Cardiac muscle cell (in vitro differentiated cells and primary cell): ENCODE measurements around the gene KISS1R. TPM values are rescaled to one million over a fixed set of nuclear protein-coding genes. Genes with fewer than 3 reads are reported as not detected.
"Not testable (repeated sequence)": the region's sequence is repeated elsewhere in the genome, so short reads cannot be mapped to it uniquely, and the experiment has no call there.

ENCODE experiments used
- DNase-seq, 2 donors: peaks; one replicate each; pipeline versions ENCODE4 v3.0.0 to v3.0.0-alpha.2; 2010 to 2017; ENCODE audit warnings: low read depth in 1 of 2, low spot score in 1 of 2
- H3K27ac ChIP-seq: fragments of 200-600 bp; sonication (generic); 2 replicates; pipeline ENCODE4 v1.5.1; 2016
- H3K27me3 ChIP-seq: fragments of 200-600 bp; sonication (generic); 2 replicates; pipeline ENCODE4 v1.6.0; 2016; ENCODE audit warnings: control low read depth
- H3K36me3 ChIP-seq: fragments of 200-600 bp; sonication (generic); 2 replicates; pipeline ENCODE4 v1.5.1; 2016; ENCODE audit warnings: control low read depth
- H3K4me1 ChIP-seq: fragments of 200-600 bp; sonication (generic); 2 replicates; pipeline ENCODE4 v1.8.1; 2017; ENCODE audit warnings: low read depth, mild to moderate bottlenecking, mixed run types
- H3K4me3 ChIP-seq: fragments of 200-600 bp; sonication (generic); 2 replicates; pipeline ENCODE4 v1.5.1; 2016; ENCODE audit warnings: mild to moderate bottlenecking
- H3K9me3 ChIP-seq: fragments of 200-600 bp; sonication (generic); 2 replicates; pipeline ENCODE4 v1.5.1; 2017; ENCODE audit warnings: low read depth, mild to moderate bottlenecking, control low read depth
- CTCF ChIP-seq: IDR thresholded peaks from 2 replicates; pipeline ENCODE4 v1.5.1; 2012; ENCODE audit warnings: low read depth, mild to moderate bottlenecking, low read length
- polyA plus RNA-seq: library from polyadenylated mRNA; unstranded; fragments of >200 nt; fragmentation: Nextera tagmentation; extraction: Ambion mirVana; gene quantifications from 2 replicates; pipeline ENCODE4 v1.2.1, GENCODE V29; 2016
- total RNA-seq: library from RNA; depleted of rRNA; stranded (reverse); fragments of >200 nt; gene quantifications from 2 replicates; pipeline ENCODE4 v1.2.3, GENCODE V29; 2016

The KISS1R gene
- total and polyA plus RNA-seq, 2 experiments from 2014 or later: 1.2 to 3.2 TPM

DNA sequence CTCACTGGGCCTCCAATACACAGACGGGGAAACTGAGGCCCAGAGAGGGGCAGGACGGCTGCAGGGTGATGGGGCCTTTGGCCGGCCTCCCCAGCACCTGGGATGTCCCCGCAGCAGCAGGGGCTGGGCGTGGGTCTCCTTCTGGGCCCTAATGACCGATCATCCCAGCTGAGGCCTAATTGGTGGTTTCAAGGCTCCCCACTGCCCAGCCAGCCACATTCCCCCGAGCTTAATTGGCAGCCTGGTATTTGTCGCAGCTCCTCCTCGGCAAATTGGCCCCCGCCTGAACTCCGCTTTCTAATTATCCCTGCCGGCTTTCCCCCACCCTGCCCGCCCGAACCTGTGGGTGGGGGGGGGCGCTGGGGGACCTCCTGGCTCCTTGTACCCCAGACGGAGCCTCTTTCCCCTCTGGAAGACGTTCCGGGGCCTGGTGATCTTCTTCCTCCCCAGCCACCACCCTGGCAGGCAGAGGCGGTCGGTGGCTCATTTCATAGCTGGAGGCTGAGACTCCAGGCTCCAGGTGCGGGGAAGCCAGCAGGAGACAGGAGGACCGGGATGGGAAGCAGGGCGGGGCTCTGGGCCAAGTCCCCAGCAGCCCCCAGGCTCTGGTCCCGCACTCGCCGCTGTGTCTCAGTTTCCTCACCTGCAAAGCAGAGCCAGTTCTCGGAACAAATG is 39.8 kb downstream of the KISS1R start:
- Histone ChIP-seq H3K27me3 (no peaks in the 10 kb centered on the region), H3K27ac (peak overlapping the region; percentile 91), H3K36me3 (no peaks in the 10 kb centered on the region), H3K9me3 (no peaks in the 10 kb centered on the region), H3K4me1 (peaks cover 50% of the 10 kb centered on the region), H3K4me3 (no peak overlapping the region)
- no peak for TF ChIP-seq CTCF
- peak; percentile 18 to 33 for DNase-seq

DNA sequence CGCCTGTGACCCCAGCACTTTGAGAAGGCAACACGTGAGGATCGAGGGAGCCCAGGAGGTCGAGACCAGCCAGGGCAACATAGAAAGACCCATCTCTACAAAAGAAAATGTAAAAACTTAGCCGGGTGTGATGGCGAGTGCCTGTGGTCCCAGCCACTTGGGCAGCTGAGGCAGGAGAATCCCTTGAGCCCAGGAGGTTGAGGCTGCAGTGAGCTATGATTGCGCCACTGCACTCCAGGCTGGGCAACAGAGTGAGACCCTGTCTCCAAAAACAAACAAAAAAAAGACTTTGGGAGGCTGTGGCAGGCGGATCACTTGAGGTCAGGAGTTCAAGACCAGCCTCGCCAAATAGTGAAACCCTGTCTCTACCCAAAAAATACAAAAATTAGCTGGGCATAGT is 40.4 kb downstream of the KISS1R start:
- H3K4me3 ChIP-seq, H3K9me3 ChIP-seq, DNase-seq, H3K36me3 ChIP-seq, H3K27me3 ChIP-seq: not testable (repeated sequence)
- Histone ChIP-seq H3K4me1 (peaks cover 51% of the 10 kb centered on the region), H3K27ac (peak overlapping the region; percentile 91)

GRCh38 chr19:958967-959855 is 42.1 kb downstream of the KISS1R start:
- DNase-seq: peak in 1 of 2 donors; percentile 35
- TF ChIP-seq CTCF: no peak
- Histone ChIP-seq H3K27me3 (no peaks in the 10 kb centered on the region), H3K9me3 (no peaks in the 10 kb centered on the region), H3K4me3 (no peak overlapping the region), H3K27ac (peak overlapping the region; percentile 81), H3K4me1 (peaks cover 36% of the 10 kb centered on the region), H3K36me3 (peaks cover 2% of the 10 kb centered on the region)

DNA sequence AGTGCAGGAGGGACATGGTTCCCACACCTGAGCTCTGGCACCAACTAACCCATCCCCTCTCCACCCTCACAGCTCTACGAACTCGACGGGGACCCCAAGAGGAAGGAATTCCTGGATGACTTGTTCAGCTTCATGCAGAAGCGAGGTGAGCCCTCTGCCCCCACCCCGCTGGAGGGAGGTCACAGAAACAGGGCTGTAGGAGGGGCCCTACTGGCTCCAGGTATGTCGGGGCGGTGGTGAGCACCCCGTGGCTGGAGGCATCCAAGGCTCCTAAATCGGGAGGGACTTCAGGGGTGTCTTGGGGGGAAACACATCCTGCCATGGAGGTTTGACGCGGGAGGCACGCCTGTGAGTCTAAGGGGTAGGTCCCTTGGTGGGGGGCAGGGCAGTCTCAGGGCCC is 42.9 kb downstream of the KISS1R start:
- Histone ChIP-seq H3K4me1 (peaks cover 28% of the 10 kb centered on the region), H3K9me3 (no peaks in the 10 kb centered on the region), H3K36me3 (peaks cover 7% of the 10 kb centered on the region), H3K27me3 (no peaks in the 10 kb centered on the region), H3K4me3 (no peak overlapping the region), H3K27ac (peak overlapping the region; percentile 81)
- TF ChIP-seq CTCF: no peak
- peak in 1 of 2 donors; percentile 39 for DNase-seq

DNA sequence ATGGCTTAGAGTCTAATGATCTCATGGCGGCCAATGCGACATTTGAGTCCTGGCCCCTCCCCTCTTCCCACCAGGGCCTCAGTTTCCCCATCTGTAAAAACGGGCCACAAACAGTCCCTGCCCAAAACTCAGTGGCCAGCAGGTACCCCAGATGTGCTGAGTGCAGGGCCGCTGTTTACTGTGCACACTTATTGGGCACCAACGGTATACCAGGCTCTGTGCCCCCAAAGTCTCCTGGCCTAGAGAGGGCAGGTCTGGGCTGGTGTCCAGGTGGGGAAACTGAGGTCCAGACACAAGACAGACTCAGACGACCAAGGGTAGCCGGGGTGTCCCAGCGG is 43.4 kb downstream of the KISS1R start:
- no peaks in the 10 kb centered on the region for H3K27me3 ChIP-seq
- H3K27ac ChIP-seq: peak overlapping the region; percentile 81
- peaks cover 23% of the 10 kb centered on the region for H3K4me1 ChIP-seq
- DNase-seq: no peak
- peaks cover 12% of the 10 kb centered on the region for H3K36me3 ChIP-seq
- H3K9me3 ChIP-seq: no peaks in the 10 kb centered on the region
- no peak for TF ChIP-seq CTCF
- H3K4me3 ChIP-seq: no peak overlapping the region
